ENCODE data around the gene PHF2.

- TF ChIP-seq CTCF (IDR thresholded peaks at IDR 0.05) (no peak), MXI1 (IDR thresholded peaks at IDR 0.05; ENCODE audit: low read depth, low read length) (no peak), NRF1 (IDR thresholded peaks at IDR 0.05; ENCODE audit: low read depth, low read length) (no peak), GABPA (IDR thresholded peaks at IDR 0.05; ENCODE audit: low read depth) (no peak), GATA2 (CRISPR knock-in tag; IDR thresholded peaks at IDR 0.05) (no peak)
Observed at GRCh38 chr9:93575796-93576257, 557 bp upstream of the PHF2 start.

All from SK-N-SH (cell line).